ENCODE measurements around the gene CCSER2.

DNA sequence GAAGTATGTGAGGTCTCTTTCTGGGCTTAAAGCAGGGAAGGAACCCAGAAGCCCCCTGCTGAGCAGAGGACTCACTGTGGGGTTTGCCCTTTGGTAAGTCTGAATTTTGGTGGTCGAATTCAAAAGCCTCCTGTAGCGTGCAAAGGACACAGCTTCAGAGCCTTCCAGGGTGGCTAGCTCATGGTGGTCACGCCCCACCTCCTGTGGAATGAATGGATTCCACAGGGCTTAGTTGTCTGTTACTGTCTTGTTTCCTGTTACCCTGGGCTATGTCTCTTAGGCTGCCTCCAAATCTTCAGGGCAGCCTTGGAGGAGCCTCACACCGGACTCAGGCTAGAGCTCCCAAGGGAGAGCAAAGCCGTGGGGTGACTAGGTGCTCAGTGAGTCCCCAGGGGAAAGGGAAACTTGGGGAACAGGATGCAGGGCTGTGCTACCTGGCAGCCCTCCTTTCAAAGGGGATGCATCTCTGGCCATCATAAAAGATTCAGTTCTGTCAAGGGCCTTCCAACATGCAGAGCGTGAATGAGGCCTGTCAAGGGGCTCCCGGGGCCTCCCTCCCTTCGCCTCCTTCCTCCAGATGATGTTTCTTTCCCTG, 211.7 kb downstream of the CCSER2 start:
- no peak for TF ChIP-seq CTCF (IDR thresholded peaks at IDR 0.05)
- no peak for TF ChIP-seq POLR2A (IDR thresholded peaks at IDR 0.05)

All from esophagus squamous epithelium (tissue), 4 donors.